Right lobe of liver (tissue), 4 donors: ENCODE results near the gene CELSR3.

Experiments used
- POLR2A ChIP-seq: fragments of 450-650 bp; IDR thresholded peaks from one replicate; pipeline ENCODE4 v1.6.1; 2017; ENCODE audit warnings: antibody characterized with exemption, mild to moderate bottlenecking
- TF ChIP-seq, protein P1 (sequence below), 4 donors: fragments of 200-600 bp in 3 of 4; fragments of 450-650 bp in 1 of 4; IDR thresholded peaks; one replicate each; pipeline versions ENCODE4 v1.5.1 to v1.8.0; 2016 to 2022; ENCODE audit warnings: antibody characterized with exemption in 4 of 4, mild to moderate bottlenecking in 2 of 4
- donor health status: DM: no; HTN: no; CAD: no.
- donor health status: DM: no; HTN: no; CAD: no.
- donor health status: DM: no; HTN: yes; CAD: no.

DNA sequence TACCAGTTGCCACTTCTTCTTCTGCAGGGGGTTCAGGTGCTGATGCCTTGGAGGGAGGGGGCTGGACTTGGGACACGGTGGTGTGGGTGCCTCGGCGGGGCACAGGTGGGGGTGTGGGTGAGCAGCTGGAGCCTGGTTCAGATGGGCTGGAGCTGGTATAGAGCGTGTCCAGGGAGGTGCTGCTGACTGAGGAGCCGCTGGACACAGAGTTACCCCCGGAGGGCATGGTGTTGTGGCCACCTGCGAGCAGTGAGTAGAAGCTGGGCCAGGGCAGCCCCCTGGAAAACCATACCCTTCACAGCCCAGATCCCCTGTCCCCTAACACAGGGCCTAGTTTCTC, 18.8 kb upstream of the CELSR3 start:
- TF ChIP-seq, protein P1, sequence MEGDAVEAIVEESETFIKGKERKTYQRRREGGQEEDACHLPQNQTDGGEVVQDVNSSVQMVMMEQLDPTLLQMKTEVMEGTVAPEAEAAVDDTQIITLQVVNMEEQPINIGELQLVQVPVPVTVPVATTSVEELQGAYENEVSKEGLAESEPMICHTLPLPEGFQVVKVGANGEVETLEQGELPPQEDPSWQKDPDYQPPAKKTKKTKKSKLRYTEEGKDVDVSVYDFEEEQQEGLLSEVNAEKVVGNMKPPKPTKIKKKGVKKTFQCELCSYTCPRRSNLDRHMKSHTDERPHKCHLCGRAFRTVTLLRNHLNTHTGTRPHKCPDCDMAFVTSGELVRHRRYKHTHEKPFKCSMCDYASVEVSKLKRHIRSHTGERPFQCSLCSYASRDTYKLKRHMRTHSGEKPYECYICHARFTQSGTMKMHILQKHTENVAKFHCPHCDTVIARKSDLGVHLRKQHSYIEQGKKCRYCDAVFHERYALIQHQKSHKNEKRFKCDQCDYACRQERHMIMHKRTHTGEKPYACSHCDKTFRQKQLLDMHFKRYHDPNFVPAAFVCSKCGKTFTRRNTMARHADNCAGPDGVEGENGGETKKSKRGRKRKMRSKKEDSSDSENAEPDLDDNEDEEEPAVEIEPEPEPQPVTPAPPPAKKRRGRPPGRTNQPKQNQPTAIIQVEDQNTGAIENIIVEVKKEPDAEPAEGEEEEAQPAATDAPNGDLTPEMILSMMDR (IDR thresholded peaks at IDR 0.05) = no peak
- no peak for TF ChIP-seq POLR2A
